B cell (primary cell): Measurements from ENCODE around the gene ZEB2. TPM values are rescaled to one million over a fixed set of nuclear protein-coding genes. Genes with fewer than 3 reads are reported as not detected.

Experiments
- ATAC-seq: fragments of 200-7000 bp; cut with Tn5 transposase; one replicate; pipeline ENCODE4 v1.10.0; 2021; ENCODE audit warnings: low read depth, mild to moderate bottlenecking, moderate number of reproducible peaks, moderate library complexity
- CTCF ChIA-PET: fragments of 350-600 bp; sonication (Branson Sonifier 250); formaldehyde crosslinking; loops from one replicate; lab custom pipeline; 2021; ENCODE audit warnings: antibody characterized with exemption, inconsistent platforms; lab: Charles Lee
- POLR2A ChIA-PET: fragments of 350-600 bp; sonication (Branson Sonifier 250); formaldehyde crosslinking; loops from one replicate; lab custom pipeline; 2021; ENCODE audit warnings: antibody characterized with exemption; lab: Charles Lee
- DNase-seq: peaks from one replicate; pipeline ENCODE4 v3.0.0; 2013
- H2AFZ ChIP-seq: 2 replicates; pipeline ENCODE4 v1.6.1; 2012; ENCODE audit warnings: mild to moderate bottlenecking, low read depth, low read length; ENCODE audit not compliant: insufficient read depth, poor library complexity, severe bottlenecking
- H3K27ac ChIP-seq, 2 donors: 1 replicate in 1 of 2; 2 replicates in 1 of 2; pipeline ENCODE4 v1.5.1; 2012 to 2013; ENCODE audit warnings: low read length in 2 of 2, mild to moderate bottlenecking in 2 of 2, moderate library complexity in 1 of 2
- H3K27me3 ChIP-seq, 4 experiments: fragments of 200-600 bp in 1 of 4; sonication (generic) in 1 of 4; replicated peaks in 1 of 4; 1 replicate in 2 of 4; 2 replicates in 2 of 4; pipeline versions ENCODE4 v1.6.1 to v1.7.0; 2013 to 2016; ENCODE audit warnings: low read length in 3 of 4, mild to moderate bottlenecking in 2 of 4, mixed read lengths in 1 of 4, moderate library complexity in 1 of 4; ENCODE audit not compliant: insufficient read depth in 4 of 4, control insufficient read depth in 3 of 4; ENCODE audit errors: control extremely low read depth in 1 of 4
- H3K36me3 ChIP-seq, 2 experiments: replicated peaks in 1 of 2; 1 replicate in 1 of 2; 2 replicates in 1 of 2; pipeline versions ENCODE4 v1.6.1 to v1.7.1; 2013; ENCODE audit warnings: low read length in 1 of 2; ENCODE audit not compliant: insufficient read depth in 2 of 2, control insufficient read depth in 1 of 2; ENCODE audit errors: control extremely low read depth in 1 of 2, extremely low read depth in 1 of 2
- H3K4me1 ChIP-seq, 2 donors: fragments of 200-600 bp in 1 of 2; sonication (generic) in 1 of 2; 1 replicate in 1 of 2; 2 replicates in 1 of 2; pipeline versions ENCODE4 v1.5.1 to v1.6.1; 2013 to 2017; ENCODE audit warnings: low read length in 2 of 2; ENCODE audit not compliant: control insufficient read depth in 2 of 2, insufficient read depth in 2 of 2
- H3K4me2 ChIP-seq: replicated peaks from 2 replicates; pipeline ENCODE3; 2012; ENCODE audit warnings: mild to moderate bottlenecking, low read depth, low read length; ENCODE audit not compliant: poor library complexity, severe bottlenecking
- H3K4me3 ChIP-seq, 5 experiments: fragments of 200-600 bp in 1 of 5; sonication (generic) in 1 of 5; 1 replicate in 3 of 5; 2 replicates in 2 of 5; pipeline versions ENCODE4 v1.5.1 to v1.7.0; 2011 to 2016; ENCODE audit warnings: low read length in 4 of 5, mild to moderate bottlenecking in 4 of 5, low read depth in 2 of 5, control low read depth in 1 of 5, moderate library complexity in 1 of 5; ENCODE audit not compliant: insufficient read depth in 1 of 5; ENCODE audit errors: control extremely low read depth in 1 of 5, extremely low read depth in 1 of 5
- H3K79me2 ChIP-seq: fragments of 200-600 bp; sonication (generic); one replicate; pipeline ENCODE4 v1.6.0; 2016; ENCODE audit warnings: low read length; ENCODE audit not compliant: control insufficient read depth, insufficient read depth
- H3K9ac ChIP-seq: fragments of 200-600 bp; sonication (generic); 2 replicates; pipeline ENCODE4 v1.6.1; 2017; ENCODE audit warnings: mild to moderate bottlenecking, low read length, moderate library complexity
- H3K9me3 ChIP-seq, 3 donors: one replicate each; pipeline versions ENCODE4 v1.6.1 to v1.7.1; 2013; ENCODE audit warnings: low read length in 2 of 3; ENCODE audit not compliant: control insufficient read depth in 2 of 3, insufficient read depth in 1 of 3; ENCODE audit errors: control extremely low read depth in 1 of 3
- H4K20me1 ChIP-seq: 2 replicates; pipeline ENCODE4 v1.6.0; 2012; ENCODE audit warnings: mild to moderate bottlenecking, low read length; ENCODE audit not compliant: insufficient read depth, control insufficient read depth, poor library complexity, severe bottlenecking
- H3K27ac Mint-ChIP-seq: one replicate; pipeline ENCODE4 v1.8.0; 2021; ENCODE audit warnings: mixed read lengths
- H3K27me3 Mint-ChIP-seq: one replicate; pipeline ENCODE4 v1.8.0; 2021; ENCODE audit warnings: mixed read lengths
- H3K4me1 Mint-ChIP-seq: one replicate; pipeline ENCODE4 v1.8.0; 2021; ENCODE audit warnings: mixed read lengths
- H3K4me3 Mint-ChIP-seq: one replicate; pipeline ENCODE4 v1.8.0; 2021; ENCODE audit warnings: mixed read lengths
- H3K9me3 Mint-ChIP-seq: one replicate; pipeline ENCODE4 v1.8.0; 2022; ENCODE audit warnings: mixed read lengths; ENCODE audit not compliant: insufficient read depth
- EZH2 ChIP-seq: IDR thresholded peaks from 2 replicates; pipeline ENCODE4 v1.6.1; 2012; ENCODE audit warnings: borderline replicate concordance, low read depth, mild to moderate bottlenecking, moderate library complexity, low read length; ENCODE audit not compliant: insufficient read depth, poor library complexity, severe bottlenecking
- WGBS: methylation state at CpG from one replicate; pipeline ENCODE4 v1.1.5; 2013; ENCODE audit warnings: missing lambda C conversion rate; ENCODE audit not compliant: insufficient coverage; 5-methylcytosine and 5-hydroxymethylcytosine counted together
- intact Hi-C: fragments of 100-400 bp; cut with micrococcal nuclease; formaldehyde crosslinking; loops from one replicate; pipeline ENCODE4 v1.10.0; 2022
- polyA plus RNA-seq: library from polyadenylated mRNA; depleted of rRNA; stranded (reverse); fragments of >200 nt; gene quantifications from 2 replicates; pipeline ENCODE4 v1.2.3, GENCODE V29; 2012
- total RNA-seq, 2 donors: library from RNA; stranded (reverse); fragments of 120-200 nt in 1 of 2; gene quantifications; 1 replicate in 1 of 2; 2 replicates in 1 of 2; pipeline versions ENCODE4 v1.2.3 to v1.2.4, GENCODE V29; 2013 to 2022
- TF ChIP-seq, protein P1 (sequence below): fragments of 200-600 bp; IDR thresholded peaks from one replicate; pipeline ENCODE4 v1.8.0; 2022; ENCODE audit warnings: antibody characterized with exemption, mild to moderate bottlenecking

Gene ZEB2
- total and polyA plus RNA-seq, 2 donors (not counting 1 experiment from before 2014, with no cell fraction given): 56.3 to 217 TPM

GRCh38 chr2:144382849-144383248, 137.1 kb downstream of the ZEB2 start:
- no peaks in the 10 kb centered on the region for H4K20me1 ChIP-seq
- no peaks in the 10 kb centered on the region for H3K79me2 ChIP-seq
- H3K4me1 ChIP-seq: peaks cover 28 to 29% of the 10 kb centered on the region in 2 donors
- no CpG with 5 or more reads among the region's 2 CpGs for WGBS
- peaks cover 50% of the 10 kb centered on the region for H3K4me1 Mint-ChIP-seq
- ChIA-PET CTCF (no interaction called here), POLR2A (no interaction called here)
- no peak for TF ChIP-seq EZH2
- TF ChIP-seq, protein P1, sequence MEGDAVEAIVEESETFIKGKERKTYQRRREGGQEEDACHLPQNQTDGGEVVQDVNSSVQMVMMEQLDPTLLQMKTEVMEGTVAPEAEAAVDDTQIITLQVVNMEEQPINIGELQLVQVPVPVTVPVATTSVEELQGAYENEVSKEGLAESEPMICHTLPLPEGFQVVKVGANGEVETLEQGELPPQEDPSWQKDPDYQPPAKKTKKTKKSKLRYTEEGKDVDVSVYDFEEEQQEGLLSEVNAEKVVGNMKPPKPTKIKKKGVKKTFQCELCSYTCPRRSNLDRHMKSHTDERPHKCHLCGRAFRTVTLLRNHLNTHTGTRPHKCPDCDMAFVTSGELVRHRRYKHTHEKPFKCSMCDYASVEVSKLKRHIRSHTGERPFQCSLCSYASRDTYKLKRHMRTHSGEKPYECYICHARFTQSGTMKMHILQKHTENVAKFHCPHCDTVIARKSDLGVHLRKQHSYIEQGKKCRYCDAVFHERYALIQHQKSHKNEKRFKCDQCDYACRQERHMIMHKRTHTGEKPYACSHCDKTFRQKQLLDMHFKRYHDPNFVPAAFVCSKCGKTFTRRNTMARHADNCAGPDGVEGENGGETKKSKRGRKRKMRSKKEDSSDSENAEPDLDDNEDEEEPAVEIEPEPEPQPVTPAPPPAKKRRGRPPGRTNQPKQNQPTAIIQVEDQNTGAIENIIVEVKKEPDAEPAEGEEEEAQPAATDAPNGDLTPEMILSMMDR: no peak
- no peaks in the 10 kb centered on the region for H3K36me3 ChIP-seq
- H3K27ac Mint-ChIP-seq: peak overlapping the region; percentile 88
- peak overlapping the region in 1 of 2 donors; percentile 21 for H3K27ac ChIP-seq
- H3K9me3 Mint-ChIP-seq: no peaks in the 10 kb centered on the region
- peak overlapping the region; percentile 36 for H3K9ac ChIP-seq
- H3K9me3 ChIP-seq: no peaks in the 10 kb centered on the region
- DNase-seq (peak; percentile 69), ATAC-seq (peak; percentile 96)
- H3K27me3 Mint-ChIP-seq: no peaks in the 10 kb centered on the region
- peak overlapping the region; percentile 79 for H3K4me3 Mint-ChIP-seq
- H3K27me3 ChIP-seq: peaks cover 0 to 7% (median 0%) of the 10 kb centered on the region in 4 experiments
- H2AFZ ChIP-seq: no peak overlapping the region
- H3K4me3 ChIP-seq: peak overlapping the region in 1 of 5 experiments; percentile 50
- intact Hi-C loops: loop anchor here (2.0 to 10.0 kb wide), 4 partner anchors 50 to 1370 kb away; a partner anchor contains a TSS
- H3K4me2 ChIP-seq: peak overlapping the region; percentile 71

GRCh38 chr2:144381716-144382115, 138.2 kb downstream of the ZEB2 start:
- Mint-ChIP-seq H3K9me3 (no peaks in the 10 kb centered on the region), H3K4me3 (no peak overlapping the region), H3K4me1 (peaks cover 55% of the 10 kb centered on the region), H3K27ac (no peak overlapping the region), H3K27me3 (peaks cover 3% of the 10 kb centered on the region)
- ChIA-PET CTCF (no interaction called here), POLR2A (no interaction called here)
- no peak for ATAC-seq
- Histone ChIP-seq H3K4me2 (no peak overlapping the region), H3K36me3 (no peaks in the 10 kb centered on the region), H3K9ac (no peak overlapping the region), H3K9me3 (no peaks in the 10 kb centered on the region), H4K20me1 (no peaks in the 10 kb centered on the region), H3K4me3 (no peak overlapping the region), H2AFZ (no peak overlapping the region), H3K79me2 (no peaks in the 10 kb centered on the region), H3K4me1 (peaks cover 28 to 29% of the 10 kb centered on the region in 2 donors), H3K27me3 (peaks cover 0 to 8% (median 0%) of the 10 kb centered on the region in 4 experiments), H3K27ac (no peak overlapping the region)
- no peak for DNase-seq
- TF ChIP-seq, protein P1: no peak
- TF ChIP-seq EZH2: no peak
- intact Hi-C loops: loop anchor here (2.0 to 10.0 kb wide), 4 partner anchors 49 to 1371 kb away; a partner anchor contains a TSS
- 100% methylated on average over 1 of the region's 2 CpGs for whole genome bisulfite sequencing
